GM12878 (cell line): ENCODE results near the gene KISS1. TPM values are rescaled to one million over a fixed set of nuclear protein-coding genes. Genes with fewer than 3 reads are reported as not detected.

Experiments used
- ATAC-seq: fragments of 200-7000 bp; cut with Tn5 transposase; 3 replicates; pipeline ENCODE4 v1.9.1; 2020; ENCODE audit warnings: mild to moderate bottlenecking, moderate library complexity
- BruUV-seq: library from RNA; stranded (reverse); fragments of 400-500 nt; replicated peaks from 2 replicates; lab custom pipeline; 2021; lab: Mats Ljungman, UMichigan
- CTCF ChIA-PET: fragments of 300-600 bp; sonication (Branson Sonifier 250); formaldehyde crosslinking; extraction: SDS; loops from one replicate; lab custom pipeline; 2021; ENCODE audit warnings: inconsistent platforms; lab: Yijun Ruan, JAX
- POLR2A ChIA-PET: fragments of 350-600 bp; formaldehyde crosslinking; extraction: SDS; loops from one replicate; lab custom pipeline; 2021; ENCODE audit warnings: inconsistent platforms; lab: Charles Lee
- RAD21 ChIA-PET: fragments of 300-600 bp; sonication (Branson Sonifier 250); formaldehyde crosslinking; loops from one replicate; lab custom pipeline; 2023; ENCODE audit warnings: antibody characterized with exemption; ENCODE audit not compliant: unreplicated experiment; lab: Charles Lee
- SMC1A ChIA-PET: fragments of 300-600 bp; sonication (Branson Sonifier 250); formaldehyde crosslinking; loops from one replicate; lab custom pipeline; 2023; ENCODE audit not compliant: unreplicated experiment, uncharacterized antibody; lab: Charles Lee
- DNase-seq: peaks from one replicate; pipeline ENCODE4 v3.0.0-alpha.2; 2011; ENCODE audit warnings: low read depth, low spot score
- FAIRE-seq: peaks from 3 replicates; lab custom pipeline; 2011; peaks lifted over from hg19 to GRCh38; lab: Jason Lieb, UNC
- H2AFZ ChIP-seq: 2 replicates; pipeline ENCODE4 v1.6.0; 2011; ENCODE audit warnings: low read depth, low read length, control low read depth; ENCODE audit not compliant: control insufficient read depth
- H3K27ac ChIP-seq: 2 replicates; pipeline ENCODE4 v1.5.1; 2011; ENCODE audit warnings: control low read depth; ENCODE audit not compliant: control insufficient read depth, insufficient read depth
- H3K27me3 ChIP-seq, 2 experiments: replicated peaks in 1 of 2; 2 replicates each; pipeline versions ENCODE4 v1.6.0 to v1.6.1; 2011; ENCODE audit warnings: low read length in 1 of 2; ENCODE audit not compliant: control insufficient read depth in 2 of 2, insufficient read depth in 2 of 2
- H3K36me3 ChIP-seq, 2 experiments: 2 replicates each; pipeline ENCODE4 v1.5.1; 2011; ENCODE audit warnings: low read length in 1 of 2; ENCODE audit not compliant: control insufficient read depth in 2 of 2, insufficient read depth in 2 of 2
- H3K4me1 ChIP-seq: 2 replicates; pipeline ENCODE4 v1.6.1; 2011; ENCODE audit warnings: mild to moderate bottlenecking, low read length, moderate library complexity, mixed read lengths; ENCODE audit not compliant: control insufficient read depth, insufficient read depth
- H3K4me2 ChIP-seq: 2 replicates; pipeline ENCODE4 v1.6.0; 2011; ENCODE audit warnings: control low read depth; ENCODE audit not compliant: control insufficient read depth, insufficient read depth
- H3K4me3 ChIP-seq: fragments of 200-600 bp; sonication (generic); 2 replicates; pipeline ENCODE4 v1.5.1; 2016
- H3K79me2 ChIP-seq: 2 replicates; pipeline ENCODE4 v1.6.0; 2011; ENCODE audit warnings: low read length; ENCODE audit not compliant: control insufficient read depth, insufficient read depth
- H3K9ac ChIP-seq: 2 replicates; pipeline ENCODE4 v1.8.0; 2011; ENCODE audit warnings: low read length, control low read depth, mixed read lengths; ENCODE audit not compliant: control insufficient read depth, insufficient read depth
- H3K9me3 ChIP-seq: replicated peaks from 3 replicates; pipeline ENCODE4 v1.5.1; 2011; ENCODE audit warnings: mild to moderate bottlenecking, low read length; ENCODE audit not compliant: control insufficient read depth, insufficient read depth
- H4K20me1 ChIP-seq: 2 replicates; pipeline ENCODE4 v1.6.0; 2011; ENCODE audit not compliant: control insufficient read depth, insufficient read depth
- BRCA1 ChIP-seq: IDR thresholded peaks from 2 replicates; pipeline ENCODE4 v1.6.1; 2011; ENCODE audit warnings: low read depth, low read length, improper control_type of control experiment
- CBFB ChIP-seq: IDR thresholded peaks from 2 replicates; pipeline ENCODE4 v1.6.1; 2016; ENCODE audit warnings: antibody characterized with exemption, low read depth
- CBX5 ChIP-seq: sonication (generic); IDR thresholded peaks from 2 replicates; pipeline ENCODE4 v1.6.1; 2016; ENCODE audit warnings: low read depth, moderate library complexity, mild to moderate bottlenecking, inconsistent platforms
- CHD2 ChIP-seq: IDR thresholded peaks from 2 replicates; pipeline ENCODE4 v1.6.1; 2011; ENCODE audit warnings: low read depth, low read length, improper control_type of control experiment, borderline replicate concordance
- CREB1 ChIP-seq: IDR thresholded peaks from 2 replicates; pipeline ENCODE4 v1.6.1; 2012; ENCODE audit warnings: low read depth, mild to moderate bottlenecking, inconsistent platforms
- FOXK2 ChIP-seq: fragments of 450-650 bp; IDR thresholded peaks from 2 replicates; pipeline ENCODE4 v1.6.1; 2017; ENCODE audit warnings: mild to moderate bottlenecking, moderate library complexity
- HDAC2 ChIP-seq: fragments of 200-600 bp; sonication (generic); IDR thresholded peaks from 2 replicates; pipeline ENCODE4 v1.6.1; 2017
- MEF2B ChIP-seq: fragments of 450-650 bp; IDR thresholded peaks from 2 replicates; pipeline ENCODE4 v1.6.1; 2018; ENCODE audit warnings: mild to moderate bottlenecking, moderate library complexity; ENCODE audit not compliant: partially characterized antibody, poor library complexity, severe bottlenecking
- NFYA ChIP-seq: IDR thresholded peaks from 2 replicates; pipeline ENCODE4 v1.6.1; 2011; ENCODE audit warnings: low read depth, mild to moderate bottlenecking, low read length, improper control_type of control experiment, borderline replicate concordance
- RELA ChIP-seq: fragments of 450-650 bp; IDR thresholded peaks from 2 replicates; pipeline ENCODE4 v1.8.0; 2014; ENCODE audit warnings: borderline replicate concordance; ENCODE audit not compliant: partially characterized antibody
- RFX5 ChIP-seq: IDR thresholded peaks from 2 replicates; pipeline ENCODE4 v1.6.1; 2011; ENCODE audit warnings: low read depth, low read length, improper control_type of control experiment
- STAT1 ChIP-seq: fragments of 450-650 bp; conservative IDR thresholded peaks from 2 replicates; pipeline ENCODE4 v1.6.1; 2014; ENCODE audit warnings: antibody characterized with exemption, mild to moderate bottlenecking
- SUPT20H ChIP-seq: IDR thresholded peaks from 2 replicates; pipeline ENCODE4 v1.6.1; 2011; ENCODE audit warnings: low read depth, mild to moderate bottlenecking, low read length, moderate library complexity, borderline replicate concordance; ENCODE audit not compliant: control insufficient read depth
- SUZ12 ChIP-seq: fragments of 200-600 bp; sonication (generic); IDR thresholded peaks from one replicate; pipeline ENCODE4 v1.6.1; 2018; ENCODE audit warnings: antibody characterized with exemption, mild to moderate bottlenecking; ENCODE audit not compliant: unreplicated experiment
- TCF3 ChIP-seq: IDR thresholded peaks from 2 replicates; pipeline ENCODE4 v1.6.1; 2012; ENCODE audit warnings: low read depth, mild to moderate bottlenecking, low read length, borderline replicate concordance; ENCODE audit not compliant: insufficient read depth
- TCF7 ChIP-seq: IDR thresholded peaks from 2 replicates; pipeline ENCODE4 v1.6.1; 2014; ENCODE audit warnings: antibody characterized with exemption, borderline replicate concordance
- USF2 ChIP-seq: IDR thresholded peaks from 2 replicates; pipeline ENCODE4 v1.6.1; 2011; ENCODE audit warnings: low read depth, low read length, improper control_type of control experiment, borderline replicate concordance
- ZNF687 ChIP-seq: fragments of 450-650 bp; IDR thresholded peaks from 2 replicates; pipeline ENCODE4 v1.6.1; 2017; ENCODE audit warnings: mild to moderate bottlenecking, moderate library complexity
- WGBS: methylation state at CpG from one replicate; pipeline ENCODE4 v1.1.6; 2016; ENCODE audit warnings: low lambda C conversion rate; ENCODE audit not compliant: insufficient replicate concordance, insufficient coverage; ENCODE audit errors: missing lambda C conversion rate; 5-methylcytosine and 5-hydroxymethylcytosine counted together
- in situ Hi-C: fragments of 300-500 bp; cut with MboI; formaldehyde crosslinking; loops from 9 replicates; pipeline ENCODE4 v1.14.3; 2018; ENCODE audit warnings: mixed read lengths
- intact Hi-C: fragments of 100-400 bp; cut with micrococcal nuclease; formaldehyde crosslinking; loops from one replicate; pipeline ENCODE4 v1.14.2; 2022; ENCODE audit not compliant: unreplicated experiment
- polyA plus RNA-seq, 11 experiments: library from polyadenylated mRNA; depleted of rRNA in 4 of 11; unstranded in 6 of 11; stranded (reverse) in 5 of 11; fragments of >200 nt; fragmentation: Nextera tagmentation in 4 of 11; fragmentation: Illumina TruSeq in 1 of 11; extraction: Ambion mirVana in 4 of 11; extraction: Trizol in 1 of 11; gene quantifications; 1 replicate in 1 of 11; 2 replicates in 10 of 11; pipeline versions ENCODE4 v1.2.1 to v1.2.3, GENCODE V29; 2011 to 2016; ENCODE audit warnings: inconsistent platforms in 2 of 11, missing spikeins in 2 of 11, low read depth in 1 of 11
- total RNA-seq, 4 experiments: library from RNA; depleted of rRNA in 3 of 4; stranded (reverse); fragments of >200 nt in 3 of 4; fragmentation: Illumina TruSeq in 1 of 4; extraction: Trizol in 1 of 4; gene quantifications; 2 replicates each; pipeline versions ENCODE4 v1.2.1 to v1.2.3, GENCODE V29; 2013 to 2021

KISS1 gene
- total and polyA plus RNA-seq, 10 of the 15 experiments (the other 5 are each of a cell fraction or from before 2014, with no cell fraction given): not detected

- TF ChIP-seq SUPT20H: no peak
- no peak for TF ChIP-seq CREB1
- TF ChIP-seq USF2: no peak
- no peak for TF ChIP-seq RFX5
Measured at GRCh38 chr1:204186597-204186996, 9.7 kb downstream of the KISS1 start (continued).

GRCh38 chr1:204181116-204181515, 15.2 kb downstream of the KISS1 start:
- in situ Hi-C loops (no loop called here), intact Hi-C loops (no loop called here)
- Histone ChIP-seq H4K20me1 (no peaks in the 10 kb centered on the region), H3K9ac (no peak overlapping the region), H3K27ac (no peak overlapping the region), H3K4me1 (no peaks in the 10 kb centered on the region), H3K36me3 (no peaks in the 10 kb centered on the region), H3K4me2 (no peak overlapping the region), H3K79me2 (no peaks in the 10 kb centered on the region), H2AFZ (no peak overlapping the region), H3K9me3 (no peaks in the 10 kb centered on the region), H3K4me3 (no peak overlapping the region), H3K27me3 (peaks cover 0 to 2% of the 10 kb centered on the region in 2 experiments; a peak in 3 of 4 replicates)
- 11% methylated on average over 1 of the region's 1 CpG for WGBS
- DNase-seq: no peak
- SMC1A ChIA-PET: no interaction called here
- BruUV-seq: no TSS peak
- FAIRE-seq: no peak
- RAD21 ChIA-PET: no interaction called here
- no peak for ATAC-seq
- CTCF ChIA-PET: interaction anchor here (0.8 to 1.6 kb wide), 2 partner anchors 8 to 25 kb away, joined by 3 to 4 read pairs; no protein-coding TSS in a partner anchor
- POLR2A ChIA-PET: no interaction called here
- TF ChIP-seq RELA: no peak
- TF ChIP-seq CBX5: no peak
- TF ChIP-seq ZNF687: no peak
- TF ChIP-seq CHD2: no peak
- no peak for TF ChIP-seq MEF2B
- no peak for TF ChIP-seq BRCA1
- no peak for TF ChIP-seq SUZ12
- TF ChIP-seq FOXK2: no peak
- no peak for TF ChIP-seq STAT1
- no peak for TF ChIP-seq HDAC2
- no peak for TF ChIP-seq NFYA
- TF ChIP-seq TCF3: no peak
- TF ChIP-seq CBFB: no peak
- TF ChIP-seq TCF7: no peak
